BE2C (cell line): ENCODE data around the gene CTDSP2.

Experiments used
- DNase-seq: peaks from one replicate; pipeline ENCODE4 v3.0.0-alpha.2; 2020
- H3K27me3 ChIP-seq: fragments of 250-450 bp; sonication (Bioruptor Pico); 2 replicates; pipeline ENCODE4 v1.5.1; 2020; ENCODE audit warnings: mild to moderate bottlenecking
- H3K36me3 ChIP-seq: fragments of 250-450 bp; sonication (Bioruptor Pico); 2 replicates; pipeline ENCODE4 v1.5.1; 2020; ENCODE audit warnings: mild to moderate bottlenecking
- H3K4me1 ChIP-seq: fragments of 250-450 bp; sonication (Bioruptor Pico); 2 replicates; pipeline ENCODE4 v1.5.1; 2020
- H3K4me3 ChIP-seq: 2 replicates; pipeline ENCODE4 v1.5.1; 2011; ENCODE audit warnings: low read depth, low read length
- H3K9me3 ChIP-seq: fragments of 250-450 bp; sonication (Bioruptor Pico); 2 replicates; pipeline ENCODE4 v1.5.1; 2020
- CTCF ChIP-seq: IDR thresholded peaks from 2 replicates; pipeline ENCODE4 v1.5.1; 2012; ENCODE audit warnings: mild to moderate bottlenecking, low read depth, low read length

The CTDSP2 gene

DNA sequence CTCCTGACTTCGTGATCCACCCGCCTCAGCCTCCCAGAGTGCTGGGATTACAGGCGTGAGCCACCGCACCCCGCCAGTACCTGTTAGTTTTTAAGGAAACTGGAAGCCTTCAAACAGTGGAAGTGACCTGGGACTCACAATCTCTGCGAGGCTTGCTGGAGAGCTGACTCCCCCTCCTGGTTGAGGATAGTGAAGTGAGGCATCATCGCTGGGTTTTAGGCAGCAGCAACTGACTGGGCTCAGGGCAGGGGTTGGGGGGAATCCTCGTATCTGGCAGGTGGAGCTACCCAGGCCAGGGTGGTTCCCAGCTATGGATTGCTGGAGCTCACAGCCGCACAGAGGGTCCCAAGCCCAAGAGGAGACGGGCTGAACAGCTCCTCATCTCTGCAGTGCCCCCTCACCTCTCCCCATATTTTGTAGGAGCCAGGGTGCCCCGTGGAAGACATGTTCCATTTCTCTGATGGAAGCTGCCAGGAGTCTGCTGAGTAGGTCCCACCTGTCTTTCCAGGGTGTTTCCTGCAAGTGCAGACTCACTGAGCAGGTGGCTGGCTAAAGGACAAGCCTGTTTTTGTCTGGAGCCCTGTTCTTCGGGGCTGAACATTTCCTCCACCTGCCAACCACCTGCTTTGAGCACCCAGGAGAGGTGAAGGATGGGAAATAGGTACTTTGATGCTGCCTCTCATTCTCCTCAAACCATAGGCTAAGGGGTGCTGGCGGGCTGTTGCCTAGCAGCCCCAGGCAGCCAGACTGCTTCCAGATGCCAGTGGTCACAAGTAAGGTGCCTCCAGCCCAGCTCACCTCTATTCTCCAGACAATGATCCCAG lies 31.1 kb downstream of the CTDSP2 start:
- H3K27me3 ChIP-seq: no peaks in the 10 kb centered on the region
- no peaks in the 10 kb centered on the region for H3K36me3 ChIP-seq
- no peaks in the 10 kb centered on the region for H3K9me3 ChIP-seq
- TF ChIP-seq CTCF: peak; percentile 36; the same call in 1 of the 2 replicates
- H3K4me1 ChIP-seq: peaks cover 16% of the 10 kb centered on the region
- no peak overlapping the region for H3K4me3 ChIP-seq
- DNase-seq: no peak

GRCh38 chr12:57813971-57814772 lies 32.4 kb downstream of the CTDSP2 start:
- peaks cover 16% of the 10 kb centered on the region for H3K4me1 ChIP-seq
- no peak for TF ChIP-seq CTCF
- H3K27me3 ChIP-seq: no peaks in the 10 kb centered on the region
- H3K36me3 ChIP-seq: no peaks in the 10 kb centered on the region
- no peak for DNase-seq
- H3K9me3 ChIP-seq: no peaks in the 10 kb centered on the region
- H3K4me3 ChIP-seq: no peak overlapping the region

DNA sequence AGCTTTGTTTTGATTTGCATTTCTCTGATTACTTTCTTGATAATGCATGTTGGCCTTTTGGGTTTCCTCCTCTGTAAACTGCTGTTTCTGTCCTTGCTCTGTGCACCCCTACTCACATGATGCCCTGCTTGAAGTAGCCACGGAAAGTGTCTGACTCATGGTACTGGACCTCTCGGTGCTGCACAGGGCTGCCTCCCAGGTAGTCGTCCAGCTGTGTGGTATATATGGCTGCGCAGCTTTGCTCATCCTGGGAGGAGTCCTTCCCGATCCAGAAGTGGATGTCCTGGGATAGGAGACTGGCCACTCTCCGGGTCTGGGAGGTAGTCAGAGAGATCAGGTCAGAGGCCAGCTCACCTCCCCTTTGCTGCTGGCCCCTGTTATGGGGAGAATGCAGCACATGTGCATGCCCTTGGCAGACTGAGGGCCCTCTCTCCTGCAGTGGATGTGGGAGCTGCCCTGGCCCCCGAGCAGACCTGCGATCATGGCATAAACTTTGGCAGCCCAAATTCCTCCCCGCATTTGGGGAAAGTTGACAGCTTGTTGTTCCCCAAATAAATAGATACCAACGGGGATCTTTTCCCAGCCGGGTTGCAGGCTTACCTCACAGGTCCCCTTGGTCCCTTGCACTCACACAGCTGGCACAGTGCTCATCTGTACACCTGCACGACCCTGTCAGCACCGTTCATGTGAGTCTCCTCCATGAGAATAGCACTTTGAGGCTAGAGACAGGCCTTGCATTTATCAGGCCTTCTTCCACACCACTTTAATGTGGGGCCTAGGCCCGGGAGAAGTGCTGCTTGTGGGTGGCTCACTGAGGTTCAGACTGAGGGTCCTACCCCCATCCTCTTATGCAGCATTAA lies 33.2 kb downstream of the CTDSP2 start:
- H3K4me3 ChIP-seq: no peak overlapping the region
- no peak for DNase-seq
- TF ChIP-seq CTCF: no peak
- no peaks in the 10 kb centered on the region for H3K9me3 ChIP-seq
- no peaks in the 10 kb centered on the region for H3K36me3 ChIP-seq
- H3K4me1 ChIP-seq: peaks cover 16% of the 10 kb centered on the region
- no peaks in the 10 kb centered on the region for H3K27me3 ChIP-seq

GRCh38 chr12:57811028-57811755 lies 35.3 kb downstream of the CTDSP2 start:
- H3K36me3 ChIP-seq: no peaks in the 10 kb centered on the region
- H3K27me3 ChIP-seq: no peaks in the 10 kb centered on the region
- no peaks in the 10 kb centered on the region for H3K9me3 ChIP-seq
- H3K4me1 ChIP-seq: peaks cover 6% of the 10 kb centered on the region
- no peak for DNase-seq
- no peak overlapping the region for H3K4me3 ChIP-seq
- TF ChIP-seq CTCF: no peak

GRCh38 chr12:57810450-57810849 lies 36.1 kb downstream of the CTDSP2 start:
- no peak for TF ChIP-seq CTCF
- H3K9me3 ChIP-seq: no peaks in the 10 kb centered on the region
- H3K27me3 ChIP-seq: no peaks in the 10 kb centered on the region
- no peak for DNase-seq
- H3K4me3 ChIP-seq: no peak overlapping the region
- H3K4me1 ChIP-seq: peaks cover under 1% of the 10 kb centered on the region; the same call in 1 of the 2 replicates
- H3K36me3 ChIP-seq: no peaks in the 10 kb centered on the region
